GM12878 (cell line): ENCODE data around the gene GRK1. TPM values are rescaled to one million over a fixed set of nuclear protein-coding genes. Genes with fewer than 3 reads are reported as not detected.

ENCODE experiments used
- ATAC-seq: fragments of 200-7000 bp; cut with Tn5 transposase; 3 replicates; pipeline ENCODE4 v1.9.1; 2020; ENCODE audit warnings: mild to moderate bottlenecking, moderate library complexity
- BruUV-seq: library from RNA; stranded (reverse); fragments of 400-500 nt; replicated peaks from 2 replicates; lab custom pipeline; 2021; lab: Mats Ljungman, UMichigan
- CTCF ChIA-PET: fragments of 300-600 bp; sonication (Branson Sonifier 250); formaldehyde crosslinking; extraction: SDS; loops from one replicate; lab custom pipeline; 2021; ENCODE audit warnings: inconsistent platforms; lab: Yijun Ruan, JAX
- POLR2A ChIA-PET: fragments of 350-600 bp; formaldehyde crosslinking; extraction: SDS; loops from one replicate; lab custom pipeline; 2021; ENCODE audit warnings: inconsistent platforms; lab: Charles Lee
- RAD21 ChIA-PET: fragments of 300-600 bp; sonication (Branson Sonifier 250); formaldehyde crosslinking; loops from one replicate; lab custom pipeline; 2023; ENCODE audit warnings: antibody characterized with exemption; ENCODE audit not compliant: unreplicated experiment; lab: Charles Lee
- SMC1A ChIA-PET: fragments of 300-600 bp; sonication (Branson Sonifier 250); formaldehyde crosslinking; loops from one replicate; lab custom pipeline; 2023; ENCODE audit not compliant: unreplicated experiment, uncharacterized antibody; lab: Charles Lee
- DNase-seq: peaks from one replicate; pipeline ENCODE4 v3.0.0-alpha.2; 2011; ENCODE audit warnings: low read depth, low spot score
- FAIRE-seq: peaks from 3 replicates; lab custom pipeline; 2011; peaks lifted over from hg19 to GRCh38; lab: Jason Lieb, UNC
- H2AFZ ChIP-seq: 2 replicates; pipeline ENCODE4 v1.6.0; 2011; ENCODE audit warnings: low read depth, low read length, control low read depth; ENCODE audit not compliant: control insufficient read depth
- H3K27ac ChIP-seq: 2 replicates; pipeline ENCODE4 v1.5.1; 2011; ENCODE audit warnings: control low read depth; ENCODE audit not compliant: control insufficient read depth, insufficient read depth
- H3K27me3 ChIP-seq, 2 experiments: replicated peaks in 1 of 2; 2 replicates each; pipeline versions ENCODE4 v1.6.0 to v1.6.1; 2011; ENCODE audit warnings: low read length in 1 of 2; ENCODE audit not compliant: control insufficient read depth in 2 of 2, insufficient read depth in 2 of 2
- H3K36me3 ChIP-seq, 2 experiments: 2 replicates each; pipeline ENCODE4 v1.5.1; 2011; ENCODE audit warnings: low read length in 1 of 2; ENCODE audit not compliant: control insufficient read depth in 2 of 2, insufficient read depth in 2 of 2
- H3K4me1 ChIP-seq: 2 replicates; pipeline ENCODE4 v1.6.1; 2011; ENCODE audit warnings: mild to moderate bottlenecking, low read length, moderate library complexity, mixed read lengths; ENCODE audit not compliant: control insufficient read depth, insufficient read depth
- H3K4me2 ChIP-seq: 2 replicates; pipeline ENCODE4 v1.6.0; 2011; ENCODE audit warnings: control low read depth; ENCODE audit not compliant: control insufficient read depth, insufficient read depth
- H3K4me3 ChIP-seq: fragments of 200-600 bp; sonication (generic); 2 replicates; pipeline ENCODE4 v1.5.1; 2016
- H3K79me2 ChIP-seq: 2 replicates; pipeline ENCODE4 v1.6.0; 2011; ENCODE audit warnings: low read length; ENCODE audit not compliant: control insufficient read depth, insufficient read depth
- H3K9ac ChIP-seq: 2 replicates; pipeline ENCODE4 v1.8.0; 2011; ENCODE audit warnings: low read length, control low read depth, mixed read lengths; ENCODE audit not compliant: control insufficient read depth, insufficient read depth
- H3K9me3 ChIP-seq: replicated peaks from 3 replicates; pipeline ENCODE4 v1.5.1; 2011; ENCODE audit warnings: mild to moderate bottlenecking, low read length; ENCODE audit not compliant: control insufficient read depth, insufficient read depth
- H4K20me1 ChIP-seq: 2 replicates; pipeline ENCODE4 v1.6.0; 2011; ENCODE audit not compliant: control insufficient read depth, insufficient read depth
- CHD2 ChIP-seq: IDR thresholded peaks from 2 replicates; pipeline ENCODE4 v1.6.1; 2011; ENCODE audit warnings: low read depth, low read length, improper control_type of control experiment, borderline replicate concordance
- ETV6 ChIP-seq, 2 experiments: fragments of 450-650 bp in 1 of 2; IDR thresholded peaks in 1 of 2; conservative IDR thresholded peaks in 1 of 2; 2 replicates each; pipeline ENCODE4 v1.6.1; 2014; ENCODE audit warnings: antibody characterized with exemption in 1 of 2, borderline replicate concordance in 1 of 2, low read depth in 1 of 2, mild to moderate bottlenecking in 1 of 2, moderate library complexity in 1 of 2
- IRF4 ChIP-seq: IDR thresholded peaks from 2 replicates; pipeline ENCODE4 v1.6.1; 2011; ENCODE audit warnings: low read depth, low read length
- POLR2A ChIP-seq: IDR thresholded peaks from 2 replicates; pipeline ENCODE4 v1.6.1; 2011; ENCODE audit warnings: low read depth, mild to moderate bottlenecking, low read length
- SUZ12 ChIP-seq: fragments of 200-600 bp; sonication (generic); IDR thresholded peaks from one replicate; pipeline ENCODE4 v1.6.1; 2018; ENCODE audit warnings: antibody characterized with exemption, mild to moderate bottlenecking; ENCODE audit not compliant: unreplicated experiment
- WRNIP1 ChIP-seq: IDR thresholded peaks from 2 replicates; pipeline ENCODE4 v1.6.1; 2011; ENCODE audit warnings: low read depth, low read length, improper control_type of control experiment, borderline replicate concordance
- YBX1 ChIP-seq: fragments of 450-650 bp; IDR thresholded peaks from 2 replicates; pipeline ENCODE4 v1.6.1; 2016; ENCODE audit warnings: antibody characterized with exemption
- WGBS: methylation state at CpG from one replicate; pipeline ENCODE4 v1.1.6; 2016; ENCODE audit warnings: low lambda C conversion rate; ENCODE audit not compliant: insufficient replicate concordance, insufficient coverage; ENCODE audit errors: missing lambda C conversion rate; 5-methylcytosine and 5-hydroxymethylcytosine counted together
- in situ Hi-C: fragments of 300-500 bp; cut with MboI; formaldehyde crosslinking; loops from 9 replicates; pipeline ENCODE4 v1.14.3; 2018; ENCODE audit warnings: mixed read lengths
- intact Hi-C: fragments of 100-400 bp; cut with micrococcal nuclease; formaldehyde crosslinking; loops from one replicate; pipeline ENCODE4 v1.14.2; 2022; ENCODE audit not compliant: unreplicated experiment
- polyA plus RNA-seq, 11 experiments: library from polyadenylated mRNA; depleted of rRNA in 4 of 11; unstranded in 6 of 11; stranded (reverse) in 5 of 11; fragments of >200 nt; fragmentation: Nextera tagmentation in 4 of 11; fragmentation: Illumina TruSeq in 1 of 11; extraction: Ambion mirVana in 4 of 11; extraction: Trizol in 1 of 11; gene quantifications; 1 replicate in 1 of 11; 2 replicates in 10 of 11; pipeline versions ENCODE4 v1.2.1 to v1.2.3, GENCODE V29; 2011 to 2016; ENCODE audit warnings: inconsistent platforms in 2 of 11, missing spikeins in 2 of 11, low read depth in 1 of 11
- total RNA-seq, 4 experiments: library from RNA; depleted of rRNA in 3 of 4; stranded (reverse); fragments of >200 nt in 3 of 4; fragmentation: Illumina TruSeq in 1 of 4; extraction: Trizol in 1 of 4; gene quantifications; 2 replicates each; pipeline versions ENCODE4 v1.2.1 to v1.2.3, GENCODE V29; 2013 to 2021
- TF ChIP-seq, protein P1 (sequence below): fragments of 450-650 bp; IDR thresholded peaks from 2 replicates; pipeline ENCODE4 v1.6.1; 2016; ENCODE audit warnings: mild to moderate bottlenecking
- TF ChIP-seq, protein P2 (sequence below): fragments of 150-350 bp; IDR thresholded peaks from 2 replicates; pipeline ENCODE4 v1.6.1; 2014; ENCODE audit warnings: mild to moderate bottlenecking, low read depth, low read length
- TF ChIP-seq, protein P3 (sequence below): fragments of 450-650 bp; formaldehyde crosslinking; IDR thresholded peaks from 2 replicates; pipeline ENCODE4 v1.4.0; 2020; ENCODE audit warnings: mild to moderate bottlenecking, moderate library complexity

The GRK1 gene
- total and polyA plus RNA-seq, 10 of the 15 experiments (the other 5 are each of a cell fraction or from before 2014, with no cell fraction given): under 0.01 to 0.04 TPM; not detected in 8

DNA sequence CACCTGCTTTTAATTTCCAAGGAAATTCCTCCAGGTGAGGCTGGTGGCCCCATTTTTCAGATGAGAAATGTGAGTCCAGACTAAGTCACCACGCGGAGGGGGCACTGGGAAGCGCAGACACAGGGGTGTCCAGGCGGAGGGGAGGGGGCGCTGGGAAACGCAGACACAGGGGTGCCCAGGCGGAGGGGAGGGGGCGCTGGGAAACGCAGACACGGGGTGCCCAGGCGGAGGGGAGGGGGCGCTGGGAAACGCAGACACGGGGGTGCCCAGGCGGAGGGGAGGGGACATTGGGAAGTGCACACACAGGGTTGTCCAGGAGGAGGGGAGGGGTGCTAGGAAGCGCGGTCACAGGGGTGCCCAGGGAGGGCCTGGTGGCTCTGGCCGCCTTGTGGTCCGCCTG lies 3.5 kb downstream of the GRK1 start:
- no peak overlapping the region for H3K9ac ChIP-seq
- no peak overlapping the region for H3K4me2 ChIP-seq
- BruUV-seq: no TSS peak
- no peaks in the 10 kb centered on the region for H3K4me1 ChIP-seq
- intact Hi-C loops (no loop called here), in situ Hi-C loops (no loop called here)
- CTCF ChIA-PET: no interaction called here
- 73% methylated on average over 6 of the region's 19 CpGs for WGBS
- no peaks in the 10 kb centered on the region for H3K27me3 ChIP-seq
- H3K36me3 ChIP-seq: no peaks in the 10 kb centered on the region
- POLR2A ChIA-PET: no interaction called here
- TF ChIP-seq CHD2: no peak
- no peak for TF ChIP-seq WRNIP1
- no peaks in the 10 kb centered on the region for H4K20me1 ChIP-seq
- H3K79me2 ChIP-seq: no peaks in the 10 kb centered on the region
- no peak for DNase-seq
- H3K27ac ChIP-seq: no peak overlapping the region
- ATAC-seq: no peak
- H3K9me3 ChIP-seq: no peaks in the 10 kb centered on the region; the same call in 2 of the 3 replicates
- RAD21 ChIA-PET: no interaction called here
- no peak for FAIRE-seq
- SMC1A ChIA-PET: no interaction called here
- H2AFZ ChIP-seq: no peak overlapping the region
- no peak overlapping the region for H3K4me3 ChIP-seq

DNA sequence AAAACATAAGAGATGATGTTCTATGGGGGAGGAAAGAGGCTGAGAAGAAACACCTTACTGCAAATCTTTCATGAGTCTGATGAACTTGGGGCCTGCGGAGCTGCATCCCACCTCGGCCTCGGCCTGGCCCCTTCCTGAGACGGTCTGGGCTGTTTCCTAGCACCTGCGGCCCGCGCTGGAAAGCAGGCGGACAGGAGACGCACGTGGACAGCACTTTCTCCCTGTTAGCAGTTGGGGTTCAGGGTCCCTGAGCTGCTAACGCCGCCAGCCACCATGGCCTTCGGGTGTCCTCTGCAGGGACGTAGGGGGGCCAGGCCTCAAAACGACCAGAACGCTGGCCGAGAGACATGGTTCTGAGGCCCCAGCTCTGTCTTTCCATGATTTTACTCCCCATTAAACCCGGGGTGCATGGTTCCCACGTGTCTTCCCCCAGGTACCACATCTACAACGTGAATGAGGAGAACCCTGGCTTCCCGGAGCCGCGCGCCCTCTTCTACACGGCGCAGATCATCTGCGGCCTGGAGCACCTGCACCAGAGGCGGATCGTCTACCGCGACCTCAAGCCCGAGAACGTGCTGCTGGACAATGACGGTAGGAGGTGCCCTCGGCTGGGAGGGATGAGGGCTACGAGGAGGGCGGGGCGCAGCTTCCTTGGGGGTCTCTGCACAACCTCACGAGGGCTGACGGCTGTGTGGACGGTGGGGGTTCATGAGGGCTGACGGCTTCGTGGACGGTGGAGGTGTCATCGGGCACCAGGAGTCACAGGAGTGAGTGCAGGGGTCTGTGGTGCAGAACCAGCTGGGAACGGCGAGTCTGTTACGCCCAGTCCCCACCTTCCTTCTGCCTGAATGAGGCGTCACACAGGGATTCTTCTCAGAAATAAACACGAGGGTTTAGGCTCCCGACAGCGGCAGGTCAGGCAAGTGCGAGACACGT lies 4.3 kb downstream of the GRK1 start:
- Histone ChIP-seq H3K27me3 (no peaks in the 10 kb centered on the region), H3K4me3 (no peak overlapping the region)

More for the DNA sequence above, 4.3 kb downstream of the GRK1 start:
- ChIA-PET RAD21 (no interaction called here), SMC1A (no interaction called here), CTCF (no interaction called here), POLR2A (no interaction called here)
- no peaks in the 10 kb centered on the region for H3K36me3 ChIP-seq
- H3K4me1 ChIP-seq: no peaks in the 10 kb centered on the region
- no peak overlapping the region for H3K4me2 ChIP-seq
- no peaks in the 10 kb centered on the region for H3K79me2 ChIP-seq
- DNase-seq (no peak), FAIRE-seq (no peak)
- H3K27ac ChIP-seq: no peak overlapping the region
- H4K20me1 ChIP-seq: no peaks in the 10 kb centered on the region
- WGBS: 80% methylated on average over 41 of the region's 54 CpGs
- BruUV-seq: no TSS peak
- H3K9ac ChIP-seq: no peak overlapping the region
- H2AFZ ChIP-seq: no peak overlapping the region
- in situ Hi-C loops: no loop called here
- TF ChIP-seq, protein P1, sequence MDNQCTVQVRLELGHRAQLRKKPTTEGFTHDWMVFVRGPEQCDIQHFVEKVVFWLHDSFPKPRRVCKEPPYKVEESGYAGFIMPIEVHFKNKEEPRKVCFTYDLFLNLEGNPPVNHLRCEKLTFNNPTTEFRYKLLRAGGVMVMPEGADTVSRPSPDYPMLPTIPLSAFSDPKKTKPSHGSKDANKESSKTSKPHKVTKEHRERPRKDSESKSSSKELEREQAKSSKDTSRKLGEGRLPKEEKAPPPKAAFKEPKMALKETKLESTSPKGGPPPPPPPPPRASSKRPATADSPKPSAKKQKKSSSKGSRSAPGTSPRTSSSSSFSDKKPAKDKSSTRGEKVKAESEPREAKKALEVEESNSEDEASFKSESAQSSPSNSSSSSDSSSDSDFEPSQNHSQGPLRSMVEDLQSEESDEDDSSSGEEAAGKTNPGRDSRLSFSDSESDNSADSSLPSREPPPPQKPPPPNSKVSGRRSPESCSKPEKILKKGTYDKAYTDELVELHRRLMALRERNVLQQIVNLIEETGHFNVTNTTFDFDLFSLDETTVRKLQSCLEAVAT: no peak
- TF ChIP-seq POLR2A (no peak), IRF4 (no peak), ETV6 (conservative IDR thresholded peaks at IDR 0.05 in 1 of 2, IDR thresholded peaks at IDR 0.05 in 1 of 2; ENCODE audit: borderline replicate concordance in 1 of 2, low read depth in 1 of 2) (no peak), SUZ12 (no peak), YBX1 (no peak)
- TF ChIP-seq, protein P2, sequence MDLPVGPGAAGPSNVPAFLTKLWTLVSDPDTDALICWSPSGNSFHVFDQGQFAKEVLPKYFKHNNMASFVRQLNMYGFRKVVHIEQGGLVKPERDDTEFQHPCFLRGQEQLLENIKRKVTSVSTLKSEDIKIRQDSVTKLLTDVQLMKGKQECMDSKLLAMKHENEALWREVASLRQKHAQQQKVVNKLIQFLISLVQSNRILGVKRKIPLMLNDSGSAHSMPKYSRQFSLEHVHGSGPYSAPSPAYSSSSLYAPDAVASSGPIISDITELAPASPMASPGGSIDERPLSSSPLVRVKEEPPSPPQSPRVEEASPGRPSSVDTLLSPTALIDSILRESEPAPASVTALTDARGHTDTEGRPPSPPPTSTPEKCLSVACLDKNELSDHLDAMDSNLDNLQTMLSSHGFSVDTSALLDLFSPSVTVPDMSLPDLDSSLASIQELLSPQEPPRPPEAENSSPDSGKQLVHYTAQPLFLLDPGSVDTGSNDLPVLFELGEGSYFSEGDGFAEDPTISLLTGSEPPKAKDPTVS: no peak
- TF ChIP-seq, protein P3, sequence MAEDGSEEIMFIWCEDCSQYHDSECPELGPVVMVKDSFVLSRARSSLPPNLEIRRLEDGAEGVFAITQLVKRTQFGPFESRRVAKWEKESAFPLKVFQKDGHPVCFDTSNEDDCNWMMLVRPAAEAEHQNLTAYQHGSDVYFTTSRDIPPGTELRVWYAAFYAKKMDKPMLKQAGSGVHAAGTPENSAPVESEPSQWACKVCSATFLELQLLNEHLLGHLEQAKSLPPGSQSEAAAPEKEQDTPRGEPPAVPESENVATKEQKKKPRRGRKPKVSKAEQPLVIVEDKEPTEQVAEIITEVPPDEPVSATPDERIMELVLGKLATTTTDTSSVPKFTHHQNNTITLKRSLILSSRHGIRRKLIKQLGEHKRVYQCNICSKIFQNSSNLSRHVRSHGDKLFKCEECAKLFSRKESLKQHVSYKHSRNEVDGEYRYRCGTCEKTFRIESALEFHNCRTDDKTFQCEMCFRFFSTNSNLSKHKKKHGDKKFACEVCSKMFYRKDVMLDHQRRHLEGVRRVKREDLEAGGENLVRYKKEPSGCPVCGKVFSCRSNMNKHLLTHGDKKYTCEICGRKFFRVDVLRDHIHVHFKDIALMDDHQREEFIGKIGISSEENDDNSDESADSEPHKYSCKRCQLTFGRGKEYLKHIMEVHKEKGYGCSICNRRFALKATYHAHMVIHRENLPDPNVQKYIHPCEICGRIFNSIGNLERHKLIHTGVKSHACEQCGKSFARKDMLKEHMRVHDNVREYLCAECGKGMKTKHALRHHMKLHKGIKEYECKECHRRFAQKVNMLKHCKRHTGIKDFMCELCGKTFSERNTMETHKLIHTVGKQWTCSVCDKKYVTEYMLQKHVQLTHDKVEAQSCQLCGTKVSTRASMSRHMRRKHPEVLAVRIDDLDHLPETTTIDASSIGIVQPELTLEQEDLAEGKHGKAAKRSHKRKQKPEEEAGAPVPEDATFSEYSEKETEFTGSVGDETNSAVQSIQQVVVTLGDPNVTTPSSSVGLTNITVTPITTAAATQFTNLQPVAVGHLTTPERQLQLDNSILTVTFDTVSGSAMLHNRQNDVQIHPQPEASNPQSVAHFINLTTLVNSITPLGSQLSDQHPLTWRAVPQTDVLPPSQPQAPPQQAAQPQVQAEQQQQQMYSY (CRISPR knock-in tag): no peak
- TF ChIP-seq, all 136 proteins: peak for 0
- intact Hi-C loops: no loop called here
- no peak for ATAC-seq
- H3K9me3 ChIP-seq: no peaks in the 10 kb centered on the region
